H9 (cell line): ENCODE results near the gene MORF4L1. TPM values are rescaled to one million over a fixed set of nuclear protein-coding genes. Genes with fewer than 3 reads are reported as not detected.

ENCODE experiments used
- DNase-seq: peaks from one replicate; pipeline ENCODE4 v3.0.0-alpha.2; 2017
- H2AFZ ChIP-seq: one replicate; pipeline ENCODE4 v1.6.1; 2013; ENCODE audit warnings: mild to moderate bottlenecking, low read length, control low read depth, moderate library complexity
- H2AK5ac ChIP-seq: 2 replicates; pipeline ENCODE4 v1.6.1; 2013; ENCODE audit warnings: low read length, control low read depth, mixed read lengths; ENCODE audit not compliant: insufficient read length
- H2BK120ac ChIP-seq: one replicate; pipeline ENCODE4 v1.6.1; 2013; ENCODE audit warnings: low read depth, mild to moderate bottlenecking, low read length, control low read depth, inconsistent platforms; ENCODE audit not compliant: poor library complexity, severe bottlenecking
- H2BK12ac ChIP-seq: 2 replicates; pipeline ENCODE4 v1.6.1; 2013; ENCODE audit warnings: low read length, control low read depth, mixed read lengths, low read depth; ENCODE audit not compliant: insufficient read length
- H2BK15ac ChIP-seq: 2 replicates; pipeline ENCODE4 v1.6.1; 2013; ENCODE audit warnings: low read depth, low read length, control low read depth
- H2BK20ac ChIP-seq: one replicate; pipeline ENCODE4 v1.6.1; 2013; ENCODE audit warnings: low read depth, mild to moderate bottlenecking, low read length, control low read depth, inconsistent platforms; ENCODE audit not compliant: poor library complexity, severe bottlenecking
- H2BK5ac ChIP-seq: 2 replicates; pipeline ENCODE4 v1.6.1; 2013; ENCODE audit warnings: low read length, control low read depth, mixed read lengths; ENCODE audit not compliant: insufficient read length
- H3K14ac ChIP-seq: 2 replicates; pipeline ENCODE4 v1.6.1; 2013; ENCODE audit warnings: low read length, control low read depth; ENCODE audit not compliant: insufficient read depth
- H3K18ac ChIP-seq: 2 replicates; pipeline ENCODE4 v1.6.1; 2013; ENCODE audit warnings: low read depth, mild to moderate bottlenecking, mixed read lengths, low read length, control low read depth; ENCODE audit not compliant: insufficient read length
- H3K23ac ChIP-seq: 2 replicates; pipeline ENCODE4 v1.6.1; 2013; ENCODE audit warnings: low read length, control low read depth, mixed read lengths, low read depth; ENCODE audit not compliant: insufficient read length
- H3K23me2 ChIP-seq: 2 replicates; pipeline ENCODE4 v1.6.1; 2013; ENCODE audit warnings: low read depth, mild to moderate bottlenecking, mixed read lengths, low read length, control low read depth; ENCODE audit not compliant: insufficient read length, poor library complexity, severe bottlenecking
- H3K27ac ChIP-seq: 2 replicates; pipeline ENCODE4 v1.5.1; 2013; ENCODE audit warnings: low read length, control low read depth, mixed read lengths, low read depth; ENCODE audit not compliant: insufficient read length
- H3K27me3 ChIP-seq: 2 replicates; pipeline ENCODE4 v1.6.1; 2013; ENCODE audit warnings: low read length, control low read depth, inconsistent platforms; ENCODE audit not compliant: insufficient read depth
- H3K4ac ChIP-seq: 2 replicates; pipeline ENCODE4 v1.6.1; 2013; ENCODE audit warnings: low read depth, mild to moderate bottlenecking, control low read depth, inconsistent platforms, low read length, moderate library complexity
- H3K4me1 ChIP-seq: 2 replicates; pipeline ENCODE4 v1.6.1; 2013; ENCODE audit warnings: low read length, control low read depth, inconsistent platforms; ENCODE audit not compliant: insufficient read depth
- H3K4me2 ChIP-seq: 2 replicates; pipeline ENCODE4 v1.6.1; 2013; ENCODE audit warnings: low read length, control low read depth, mixed read lengths; ENCODE audit not compliant: insufficient read length, insufficient read depth
- H3K56ac ChIP-seq: 2 replicates; pipeline ENCODE4 v1.6.1; 2013; ENCODE audit warnings: low read depth, mild to moderate bottlenecking, mixed read lengths, low read length, control low read depth; ENCODE audit not compliant: insufficient read length
- H3K79me1 ChIP-seq: 2 replicates; pipeline ENCODE4 v1.6.1; 2013; ENCODE audit warnings: low read depth, mild to moderate bottlenecking, moderate library complexity, low read length, control low read depth, inconsistent platforms; ENCODE audit not compliant: insufficient read depth, poor library complexity, severe bottlenecking
- H3K79me2 ChIP-seq: 2 replicates; pipeline ENCODE4 v1.6.1; 2013; ENCODE audit warnings: low read length, control low read depth, inconsistent platforms; ENCODE audit not compliant: insufficient read depth
- H3K9ac ChIP-seq: 2 replicates; pipeline ENCODE4 v1.6.1; 2013; ENCODE audit warnings: low read length, control low read depth, mixed read lengths; ENCODE audit not compliant: insufficient read length; ENCODE audit errors: extremely low read depth
- H3K9me3 ChIP-seq: one replicate; pipeline ENCODE4 v1.6.1; 2013; ENCODE audit warnings: low read depth, low read length, inconsistent platforms; ENCODE audit not compliant: control insufficient read depth
- H3T11ph ChIP-seq: one replicate; pipeline ENCODE4 v1.6.1; 2013; ENCODE audit warnings: mild to moderate bottlenecking, low read length, control low read depth, inconsistent platforms
- H4K20me1 ChIP-seq: one replicate; pipeline ENCODE4 v1.6.1; 2013; ENCODE audit not compliant: control insufficient read depth, insufficient read length, insufficient read depth
- H4K5ac ChIP-seq: 2 replicates; pipeline ENCODE4 v1.6.1; 2013; ENCODE audit warnings: low read depth, mild to moderate bottlenecking, mixed read lengths, low read length, control low read depth; ENCODE audit not compliant: insufficient read length
- H4K8ac ChIP-seq: replicated peaks from 2 replicates; pipeline ENCODE4 v1.6.1; 2013; ENCODE audit warnings: low read length, control low read depth, mixed read lengths, low read depth; ENCODE audit not compliant: insufficient read length
- H4K91ac ChIP-seq: 2 replicates; pipeline ENCODE4 v1.6.1; 2013; ENCODE audit warnings: low read depth, mild to moderate bottlenecking, moderate library complexity, mixed read lengths, low read length, control low read depth; ENCODE audit not compliant: insufficient read length
- H3K27ac Mint-ChIP-seq, 3 experiments: 2 replicates in 2 of 3; 3 replicates in 1 of 3; pipeline ENCODE4 v1.8.0; 2020 to 2021; ENCODE audit warnings: mixed read lengths in 3 of 3, mild to moderate bottlenecking in 1 of 3, moderate library complexity in 1 of 3
- H3K27me3 Mint-ChIP-seq: 2 replicates; pipeline ENCODE4 v1.8.0; 2021; ENCODE audit warnings: low read depth, mild to moderate bottlenecking, moderate library complexity, mixed read lengths
- H3K36me3 Mint-ChIP-seq, 3 experiments: 2 replicates in 2 of 3; 3 replicates in 1 of 3; pipeline ENCODE4 v1.8.0; 2020 to 2021; ENCODE audit warnings: low read depth in 3 of 3, mixed read lengths in 3 of 3; ENCODE audit not compliant: insufficient read depth in 1 of 3
- H3K4me1 Mint-ChIP-seq, 2 experiments: 2 replicates each; pipeline ENCODE4 v1.8.0; 2020; ENCODE audit warnings: mixed read lengths in 2 of 2
- H3K4me3 Mint-ChIP-seq, 2 experiments: 2 replicates in 1 of 2; 3 replicates in 1 of 2; pipeline ENCODE4 v1.8.0; 2020 to 2021; ENCODE audit warnings: mild to moderate bottlenecking in 2 of 2, mixed read lengths in 2 of 2, moderate library complexity in 1 of 2
- H3K9me3 Mint-ChIP-seq, 2 experiments: 2 replicates in 1 of 2; 3 replicates in 1 of 2; pipeline ENCODE4 v1.8.0; 2020; ENCODE audit warnings: mild to moderate bottlenecking in 2 of 2, mixed read lengths in 2 of 2, moderate library complexity in 1 of 2
- WGBS: extraction: QIAGEN DNeasy Blood & Tissue Kit; methylation state at CpG from one replicate; pipeline ENCODE4 v1.1.7; 2013; ENCODE audit warnings: missing lambda C conversion rate, low lambda C conversion rate, mixed read lengths; ENCODE audit not compliant: insufficient read length; ENCODE audit errors: extremely low coverage; 5-methylcytosine and 5-hydroxymethylcytosine counted together
- total RNA-seq: library from RNA; stranded (reverse); gene quantifications from 2 replicates; pipeline ENCODE4 v1.2.1, GENCODE V29; 2021
- TF ChIP-seq, protein P1 (sequence below): fragments of 200-600 bp; sonication (generic); conservative IDR thresholded peaks from 3 replicates; pipeline ENCODE4 v1.8.0; 2021; ENCODE audit warnings: antibody characterized with exemption, mild to moderate bottlenecking

MORF4L1 gene
- total RNA-seq, 1 experiment from 2014 or later: 544 TPM

- Histone ChIP-seq H3K18ac (no peak overlapping the region), H3K9ac (no peak overlapping the region), H3K79me1 (no peaks in the 10 kb centered on the region), H3K23ac (no peak overlapping the region), H2AFZ (no peak overlapping the region), H2BK15ac (no peak overlapping the region), H3K4me1 (no peaks in the 10 kb centered on the region), H3K4me2 (no peak overlapping the region), H4K5ac (no peak overlapping the region), H3K79me2 (no peaks in the 10 kb centered on the region), H3K27ac (no peak overlapping the region), H3K23me2 (no peaks in the 10 kb centered on the region), H3K56ac (no peak overlapping the region), H2BK20ac (no peak overlapping the region), H3T11ph (no peak overlapping the region), H4K20me1 (no peaks in the 10 kb centered on the region), H4K8ac (no peak overlapping the region), H2AK5ac (no peak overlapping the region), H3K9me3 (no peaks in the 10 kb centered on the region), H2BK5ac (no peak overlapping the region), H4K91ac (no peak overlapping the region), H3K27me3 (no peaks in the 10 kb centered on the region), H2BK12ac (no peak overlapping the region), H3K14ac (no peak overlapping the region), H2BK120ac (no peak overlapping the region), H3K4ac (no peak overlapping the region)
- TF ChIP-seq, protein P1, sequence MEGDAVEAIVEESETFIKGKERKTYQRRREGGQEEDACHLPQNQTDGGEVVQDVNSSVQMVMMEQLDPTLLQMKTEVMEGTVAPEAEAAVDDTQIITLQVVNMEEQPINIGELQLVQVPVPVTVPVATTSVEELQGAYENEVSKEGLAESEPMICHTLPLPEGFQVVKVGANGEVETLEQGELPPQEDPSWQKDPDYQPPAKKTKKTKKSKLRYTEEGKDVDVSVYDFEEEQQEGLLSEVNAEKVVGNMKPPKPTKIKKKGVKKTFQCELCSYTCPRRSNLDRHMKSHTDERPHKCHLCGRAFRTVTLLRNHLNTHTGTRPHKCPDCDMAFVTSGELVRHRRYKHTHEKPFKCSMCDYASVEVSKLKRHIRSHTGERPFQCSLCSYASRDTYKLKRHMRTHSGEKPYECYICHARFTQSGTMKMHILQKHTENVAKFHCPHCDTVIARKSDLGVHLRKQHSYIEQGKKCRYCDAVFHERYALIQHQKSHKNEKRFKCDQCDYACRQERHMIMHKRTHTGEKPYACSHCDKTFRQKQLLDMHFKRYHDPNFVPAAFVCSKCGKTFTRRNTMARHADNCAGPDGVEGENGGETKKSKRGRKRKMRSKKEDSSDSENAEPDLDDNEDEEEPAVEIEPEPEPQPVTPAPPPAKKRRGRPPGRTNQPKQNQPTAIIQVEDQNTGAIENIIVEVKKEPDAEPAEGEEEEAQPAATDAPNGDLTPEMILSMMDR: no peak
- Mint-ChIP-seq H3K9me3 (no peaks in the 10 kb centered on the region), H3K36me3 (no peaks in the 10 kb centered on the region), H3K27me3 (no peaks in the 10 kb centered on the region), H3K4me3 (no peak overlapping the region), H3K27ac (peak overlapping the region in 1 of 3 experiments; percentile 83; a peak in 1 of 7 replicates), H3K4me1 (0 out of 4 replicates have a peak, but pooled peaks cover 0 to 2% of the 10 kb centered on the region in 2 experiments)
- DNase-seq: no peak
- WGBS: no CpG with 5 or more reads among the region's 73 CpGs
Measured at GRCh38 chr15:78831229-78832207, 41.2 kb upstream of the MORF4L1 start.
